GM12891 (cell line): ENCODE results near the gene CDHR4.

ENCODE experiments used
- PAX5 ChIP-seq: IDR thresholded peaks from 2 replicates; pipeline ENCODE4 v1.6.1; 2011; ENCODE audit warnings: low read length, moderate library complexity, mild to moderate bottlenecking; ENCODE audit not compliant: insufficient read depth, severe bottlenecking
- POLR2A ChIP-seq: IDR thresholded peaks from 2 replicates; pipeline ENCODE4 v1.6.1; 2011; ENCODE audit warnings: low read depth, low read length, control low read depth
- POLR2AphosphoS5 ChIP-seq: IDR thresholded peaks from 2 replicates; pipeline ENCODE4 v1.6.1; 2011; ENCODE audit warnings: low read depth, low read length, control low read depth
- POU2F2 ChIP-seq: IDR thresholded peaks from 2 replicates; pipeline ENCODE4 v1.6.1; 2011; ENCODE audit warnings: low read depth, mild to moderate bottlenecking, control low read depth, low read length, moderate library complexity
- TAF1 ChIP-seq: IDR thresholded peaks from 2 replicates; pipeline ENCODE4 v1.6.1; 2011; ENCODE audit warnings: low read depth, low read length, control low read depth

GRCh38 chr3:49840388-49840787 is 40.7 kb upstream of the CDHR4 start:
- TF ChIP-seq POU2F2 = no peak
- TF ChIP-seq POLR2A = no peak
- TF ChIP-seq POLR2AphosphoS5 = no peak
- TF ChIP-seq TAF1 = no peak
- no peak for TF ChIP-seq PAX5
